Ovary (tissue), 3 donors: ENCODE measurements around the gene DLG5.

Experiments
- EP300 ChIP-seq: sonication (generic); formaldehyde crosslinking; IDR thresholded peaks from one replicate; pipeline ENCODE4 v1.6.1; 2017; ENCODE audit warnings: antibody characterized with exemption
- POLR2A ChIP-seq: fragments of 450-650 bp; IDR thresholded peaks from one replicate; pipeline ENCODE4 v1.6.1; 2017; ENCODE audit warnings: antibody characterized with exemption, mild to moderate bottlenecking, moderate library complexity
- TF ChIP-seq, protein P1 (sequence below), 3 donors: fragments of 450-650 bp in 2 of 3; fragments of 200-600 bp in 1 of 3; IDR thresholded peaks; one replicate each; pipeline versions ENCODE4 v1.5.1 to v1.8.0; 2016 to 2022; ENCODE audit warnings: antibody characterized with exemption in 3 of 3, mild to moderate bottlenecking in 1 of 3
- donor health status: DM: no; HTN: no; CAD: no.

DNA sequence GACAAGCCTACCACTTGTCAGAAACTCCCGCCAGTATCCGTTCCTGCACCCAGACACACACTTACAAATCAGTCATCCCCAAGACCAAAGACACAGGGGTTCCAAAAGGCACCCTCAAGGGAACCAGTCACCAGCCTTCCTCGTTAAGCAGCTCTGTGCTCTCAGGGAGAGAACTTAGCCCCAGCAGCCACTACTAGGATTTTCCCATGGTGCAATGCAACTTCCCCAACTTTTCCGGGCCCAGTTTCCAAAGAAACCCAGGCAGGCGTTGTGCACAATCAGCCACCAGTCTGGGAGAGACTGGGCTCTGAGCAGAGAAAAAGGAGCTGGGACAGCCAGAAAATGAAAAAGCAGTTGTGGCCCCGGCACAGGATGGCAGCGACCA lies 1.2 kb downstream of the DLG5 start:
- TF ChIP-seq, protein P1, sequence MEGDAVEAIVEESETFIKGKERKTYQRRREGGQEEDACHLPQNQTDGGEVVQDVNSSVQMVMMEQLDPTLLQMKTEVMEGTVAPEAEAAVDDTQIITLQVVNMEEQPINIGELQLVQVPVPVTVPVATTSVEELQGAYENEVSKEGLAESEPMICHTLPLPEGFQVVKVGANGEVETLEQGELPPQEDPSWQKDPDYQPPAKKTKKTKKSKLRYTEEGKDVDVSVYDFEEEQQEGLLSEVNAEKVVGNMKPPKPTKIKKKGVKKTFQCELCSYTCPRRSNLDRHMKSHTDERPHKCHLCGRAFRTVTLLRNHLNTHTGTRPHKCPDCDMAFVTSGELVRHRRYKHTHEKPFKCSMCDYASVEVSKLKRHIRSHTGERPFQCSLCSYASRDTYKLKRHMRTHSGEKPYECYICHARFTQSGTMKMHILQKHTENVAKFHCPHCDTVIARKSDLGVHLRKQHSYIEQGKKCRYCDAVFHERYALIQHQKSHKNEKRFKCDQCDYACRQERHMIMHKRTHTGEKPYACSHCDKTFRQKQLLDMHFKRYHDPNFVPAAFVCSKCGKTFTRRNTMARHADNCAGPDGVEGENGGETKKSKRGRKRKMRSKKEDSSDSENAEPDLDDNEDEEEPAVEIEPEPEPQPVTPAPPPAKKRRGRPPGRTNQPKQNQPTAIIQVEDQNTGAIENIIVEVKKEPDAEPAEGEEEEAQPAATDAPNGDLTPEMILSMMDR (IDR thresholded peaks at IDR 0.05), result no peak
- TF ChIP-seq POLR2A (peak; percentile 37), EP300 (no peak)
